ENCODE data around the gene TYMP.

TYMP gene

GRCh38 chr22:50562523-50563412 is 33.0 kb upstream of the TYMP start, which contains the start of gene SYCE3:
Gene SYCE3, minus strand, starts transcription at chr22:50562919. Its CDS starts 6,514 bp downstream, at chr22:50556405.
- Histone ChIP-seq H3K9ac (ENCODE audit: low read length) (peak within 1 kb of the TSS; percentile 58), H2AFZ (ENCODE audit: low read depth, low read length, severe bottlenecking) (peak within 1 kb of the TSS; percentile 78)

GRCh38 chr22:50561401-50562358 is 31.9 kb upstream of the TYMP start:
- Histone ChIP-seq H4K20me1 (ENCODE audit: low read depth, low read length) (no peaks in the 10 kb centered on the region), H3K27me3 (ENCODE audit: low read length) (no peaks in the 10 kb centered on the region), H2AFZ (ENCODE audit: low read depth, low read length, severe bottlenecking) (no peak overlapping the region), H3F3A (ENCODE audit: insufficient read depth) (peaks cover 3% of the 10 kb centered on the region; the same call in 1 of the 2 replicates), H3K36me3 (ENCODE audit: low read length) (no peaks in the 10 kb centered on the region), H3K27ac (ENCODE audit: low read depth, low read length) (no peak overlapping the region), H3K9ac (ENCODE audit: low read length) (no peak overlapping the region), H3K9me3 (ENCODE audit: insufficient read depth, low read length) (no peaks in the 10 kb centered on the region), H3K9me2 (replicated peaks; ENCODE audit: insufficient read depth, low read length) (no peaks in the 10 kb centered on the region), H3K4me2 (ENCODE audit: low read depth, low read length, poor library complexity, severe bottlenecking) (no peak overlapping the region), H3K4me3 (ENCODE audit: insufficient read depth, low read length, poor library complexity, severe bottlenecking) (no peak overlapping the region), H3K79me2 (ENCODE audit: insufficient read depth, low read length) (no peaks in the 10 kb centered on the region)
- TF ChIP-seq EZH2phosphoT487 (conservative IDR thresholded peaks at IDR 0.05; ENCODE audit: low read length) = no peak
- no peak for TF ChIP-seq CTCF (IDR thresholded peaks at IDR 0.05; ENCODE audit: insufficient read depth, low read length, poor library complexity, severe bottlenecking)

More at GRCh38 chr22:50562523-50563412, 33.0 kb upstream of the TYMP start, which contains the start of gene SYCE3:
- peak; percentile 71 for TF ChIP-seq CTCF (IDR thresholded peaks at IDR 0.05; ENCODE audit: insufficient read depth, low read length, poor library complexity, severe bottlenecking)
- no peak for TF ChIP-seq EZH2phosphoT487 (conservative IDR thresholded peaks at IDR 0.05; ENCODE audit: low read length)
- peak within 1 kb of the TSS; percentile 50 for H3K4me3 ChIP-seq (ENCODE audit: insufficient read depth, low read length, poor library complexity, severe bottlenecking)
- H3K9me3 ChIP-seq (ENCODE audit: insufficient read depth, low read length) = no peaks in the 10 kb centered on the region
- H3K4me2 ChIP-seq (ENCODE audit: low read depth, low read length, poor library complexity, severe bottlenecking) = peak within 1 kb of the TSS; percentile 75
- H3F3A ChIP-seq (ENCODE audit: insufficient read depth) = peaks cover 3% of the 10 kb centered on the region; the same call in 1 of the 2 replicates
- no peaks in the 10 kb centered on the region for H3K27me3 ChIP-seq (ENCODE audit: low read length)
- no peaks in the 10 kb centered on the region for H3K79me2 ChIP-seq (ENCODE audit: insufficient read depth, low read length)
- H3K27ac ChIP-seq (ENCODE audit: low read depth, low read length) = no peak within 1 kb of the TSS
- H3K9me2 ChIP-seq (replicated peaks; ENCODE audit: insufficient read depth, low read length) = no peaks in the 10 kb centered on the region
- H3K36me3 ChIP-seq (ENCODE audit: low read length) = no peaks in the 10 kb centered on the region; the same call in 1 of the 2 replicates
- H4K20me1 ChIP-seq (ENCODE audit: low read depth, low read length) = no peaks in the 10 kb centered on the region

GRCh38 chr22:50560034-50560433 is 30.2 kb upstream of the TYMP start:
- H3K9me2 ChIP-seq (replicated peaks; ENCODE audit: insufficient read depth, low read length) = no peaks in the 10 kb centered on the region
- no peak for TF ChIP-seq CTCF (IDR thresholded peaks at IDR 0.05; ENCODE audit: insufficient read depth, low read length, poor library complexity, severe bottlenecking)
- TF ChIP-seq EZH2phosphoT487 (conservative IDR thresholded peaks at IDR 0.05; ENCODE audit: low read length) = no peak
- H3K79me2 ChIP-seq (ENCODE audit: insufficient read depth, low read length) = no peaks in the 10 kb centered on the region
- no peaks in the 10 kb centered on the region for H3K9me3 ChIP-seq (ENCODE audit: insufficient read depth, low read length)
- H3F3A ChIP-seq (ENCODE audit: insufficient read depth) = no peaks in the 10 kb centered on the region
- no peak overlapping the region for H3K9ac ChIP-seq (ENCODE audit: low read length)
- H3K4me2 ChIP-seq (ENCODE audit: low read depth, low read length, poor library complexity, severe bottlenecking) = no peak overlapping the region
- H3K4me3 ChIP-seq (ENCODE audit: insufficient read depth, low read length, poor library complexity, severe bottlenecking) = no peak overlapping the region
- no peaks in the 10 kb centered on the region for H4K20me1 ChIP-seq (ENCODE audit: low read depth, low read length)
- H3K36me3 ChIP-seq (ENCODE audit: low read length) = no peaks in the 10 kb centered on the region
- H3K27ac ChIP-seq (ENCODE audit: low read depth, low read length) = no peak overlapping the region
- no peak overlapping the region for H2AFZ ChIP-seq (ENCODE audit: low read depth, low read length, severe bottlenecking)
- no peaks in the 10 kb centered on the region for H3K27me3 ChIP-seq (ENCODE audit: low read length)
